SIG-M5 treated with dmso at 0.1 percent for 504 hours (cell line): Measurements from ENCODE around the gene IL1RN.

ENCODE experiments used
- DNase-seq: peaks from one replicate; lab custom pipeline; 2025; ENCODE audit not compliant: unreplicated experiment; lab: John Stamatoyannopoulos, UW

Gene IL1RN

DNA sequence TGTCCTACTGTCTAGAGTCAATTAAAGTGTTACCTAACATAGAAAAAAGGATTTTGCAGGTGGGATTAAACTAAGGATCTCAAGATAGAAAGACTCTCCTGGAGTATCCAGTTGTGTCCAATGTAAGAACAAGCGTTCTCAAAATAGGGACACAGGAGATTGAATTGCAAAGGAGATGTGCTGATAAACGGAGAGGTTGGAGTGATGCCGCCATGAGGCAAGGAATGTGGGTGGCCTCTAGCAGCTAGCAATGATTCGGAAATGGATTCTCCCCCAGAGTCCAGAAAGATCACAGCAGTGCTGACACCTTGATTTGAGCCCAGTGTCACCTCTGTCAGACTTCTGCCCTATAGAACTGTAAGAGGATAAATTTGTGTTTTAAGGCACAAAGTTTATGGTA lies 24.1 kb upstream of the IL1RN start:
- DNase-seq, result no peak

DNA sequence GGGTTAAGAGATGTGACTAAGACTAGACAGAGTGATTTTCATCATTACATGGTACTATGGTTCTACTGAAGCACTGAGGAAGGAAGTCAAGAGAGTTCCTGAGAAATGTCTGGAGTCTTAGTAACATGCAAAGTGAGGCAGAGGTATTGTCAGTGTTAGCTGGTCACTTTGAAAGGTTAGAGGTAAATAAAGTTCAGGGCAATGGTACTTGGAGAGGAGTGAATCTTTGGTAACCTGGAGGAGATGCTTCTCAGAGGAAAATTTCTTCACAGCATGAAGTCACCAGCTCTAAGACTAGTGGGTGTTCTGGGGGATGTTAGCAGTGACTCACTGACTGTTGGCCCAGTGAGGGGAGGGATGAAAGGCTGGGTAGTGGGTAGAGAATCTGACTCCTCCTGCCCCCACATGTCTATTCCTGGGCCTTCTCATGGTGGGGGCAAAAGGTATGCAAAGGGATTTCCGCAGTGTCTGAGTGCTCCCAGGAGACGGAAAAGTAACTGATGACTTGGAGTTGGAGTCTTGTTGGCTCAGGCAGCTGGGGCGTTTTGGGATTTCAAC lies 23.3 kb upstream of the IL1RN start:
- DNase-seq, result no peak

DNA sequence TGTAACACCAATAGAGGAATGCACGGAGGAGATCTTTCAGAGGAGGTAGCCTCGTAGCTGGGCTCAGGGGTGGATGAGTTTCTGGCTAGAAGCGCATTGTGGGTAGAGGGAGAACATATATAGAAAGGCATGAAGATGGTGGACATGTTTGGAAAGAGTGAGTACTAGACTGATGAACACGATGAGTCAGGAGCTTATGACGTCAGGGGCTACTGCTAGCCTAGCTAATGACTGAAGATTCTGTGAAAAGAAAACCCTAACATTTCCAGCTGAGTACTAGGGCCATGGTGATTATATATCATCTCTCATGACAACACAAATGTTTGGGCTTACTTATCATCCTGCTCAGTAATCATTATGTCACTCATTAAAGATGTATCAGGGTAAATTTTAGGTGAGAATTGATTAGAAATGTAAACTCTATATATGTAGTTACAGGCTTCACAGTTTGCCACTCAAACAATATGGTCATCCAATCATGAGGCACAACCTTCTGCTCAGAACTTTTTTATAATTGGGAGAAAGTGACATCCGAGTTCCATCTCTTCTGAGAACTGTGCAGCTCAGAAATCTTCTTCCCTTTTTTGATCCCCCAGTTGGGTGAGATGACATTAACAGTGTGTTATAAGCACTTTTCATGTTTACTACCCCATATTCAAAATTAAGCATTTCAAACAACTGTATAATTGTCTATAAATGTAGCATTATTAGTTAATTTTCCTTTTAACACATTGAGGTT lies 22.2 kb upstream of the IL1RN start:
- peak; percentile 19 for DNase-seq

DNA sequence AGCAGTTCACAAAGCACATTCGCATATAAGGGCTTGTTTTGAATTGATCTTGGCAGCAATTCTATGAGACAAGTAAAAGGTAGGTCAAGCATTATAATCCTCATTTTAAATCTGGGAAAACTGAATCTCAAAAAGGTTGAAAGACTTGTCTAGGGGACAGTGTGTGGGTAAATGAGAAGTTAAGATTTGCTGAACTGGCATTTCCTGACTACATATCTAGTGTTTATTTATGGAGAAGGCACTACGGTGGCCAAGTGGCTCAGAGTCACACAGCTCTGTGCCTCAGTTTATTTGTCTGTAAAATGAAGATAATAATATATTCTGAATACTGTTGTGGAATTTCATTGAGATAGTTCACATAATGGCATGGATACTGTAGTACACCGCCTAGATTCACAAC lies 16.3 kb upstream of the IL1RN start:
- no peak for DNase-seq

DNA sequence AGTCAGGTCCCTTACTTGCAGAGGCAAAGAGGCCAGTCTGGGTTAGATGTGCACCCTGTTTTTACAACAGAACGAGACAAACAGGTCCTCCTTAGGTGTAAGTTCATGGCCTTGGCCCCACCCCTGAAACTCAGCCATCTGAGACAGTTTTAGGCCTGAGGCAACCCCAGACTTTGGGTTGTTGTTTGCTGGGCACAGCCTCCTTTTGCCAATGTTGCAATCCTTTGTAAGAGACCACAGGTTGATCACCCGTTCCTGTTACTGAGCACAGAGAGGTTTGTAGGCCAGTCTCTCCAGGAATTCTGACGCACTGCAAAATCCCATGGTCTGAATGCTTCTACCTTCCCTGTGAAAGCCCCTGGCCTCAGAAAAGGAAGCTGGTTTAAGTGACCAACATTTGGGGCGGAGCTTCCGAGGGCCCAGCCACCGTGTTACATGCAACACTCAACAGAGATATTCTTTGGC lies 15.5 kb upstream of the IL1RN start:
- peak; percentile 65 for DNase-seq

DNA sequence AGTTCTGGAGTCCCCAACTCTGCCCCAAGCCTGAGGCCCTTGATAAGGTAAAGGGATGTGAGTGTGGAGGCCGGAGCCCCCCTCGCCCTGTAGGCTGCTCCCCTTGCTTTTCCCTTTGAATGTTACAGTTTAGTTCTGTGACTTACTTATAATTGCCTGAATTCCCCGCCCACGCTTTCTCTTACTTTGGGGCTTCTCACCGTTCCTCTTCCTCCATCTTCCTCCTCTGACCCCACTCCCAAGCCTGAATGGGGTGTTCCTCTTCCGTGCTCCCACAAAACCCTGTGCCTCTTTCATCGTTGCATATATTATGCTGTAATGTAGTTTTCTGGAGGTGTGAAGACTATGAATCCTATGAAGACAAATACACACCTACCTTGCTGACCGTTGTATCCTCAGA lies 15.0 kb upstream of the IL1RN start:
- no peak for DNase-seq

DNA sequence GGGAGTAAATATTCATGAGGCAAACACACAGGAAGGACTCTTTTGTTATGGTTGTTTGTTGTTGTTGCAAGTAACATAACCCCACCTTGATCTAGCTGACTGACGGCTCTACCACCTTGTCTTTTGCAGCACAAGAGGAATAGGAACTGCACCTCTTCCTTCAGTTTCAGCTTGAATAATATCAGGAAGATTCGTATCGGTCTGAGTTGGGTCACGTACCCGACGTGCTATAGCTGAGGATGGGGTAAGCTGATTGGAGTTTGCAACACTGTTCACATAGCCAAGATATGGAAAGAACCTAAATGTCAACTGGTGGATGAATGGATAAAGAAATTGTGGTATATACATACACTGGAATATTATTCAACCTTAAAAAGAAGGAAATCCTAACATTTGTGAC lies 14.5 kb upstream of the IL1RN start:
- no peak for DNase-seq

DNA sequence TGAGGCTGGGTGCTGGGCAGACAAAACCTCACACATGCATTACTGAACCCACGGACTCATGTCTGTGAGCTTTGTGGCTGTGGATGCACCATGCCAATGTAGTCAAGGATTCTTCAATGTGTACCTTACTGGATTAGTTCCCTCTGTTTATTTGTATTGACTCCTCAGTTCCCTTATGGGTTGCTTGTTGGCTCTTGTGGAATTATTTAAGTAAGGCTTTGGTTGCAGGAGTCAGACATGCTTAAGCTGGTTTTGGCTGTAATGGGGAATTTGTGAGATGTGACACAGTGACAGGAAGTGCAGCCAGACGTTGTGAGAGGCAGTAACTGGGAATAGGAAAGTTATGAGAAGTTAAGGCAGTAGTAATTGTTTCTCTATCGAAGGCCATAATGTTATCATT lies 13.6 kb upstream of the IL1RN start:
- DNase-seq, result no peak

DNA sequence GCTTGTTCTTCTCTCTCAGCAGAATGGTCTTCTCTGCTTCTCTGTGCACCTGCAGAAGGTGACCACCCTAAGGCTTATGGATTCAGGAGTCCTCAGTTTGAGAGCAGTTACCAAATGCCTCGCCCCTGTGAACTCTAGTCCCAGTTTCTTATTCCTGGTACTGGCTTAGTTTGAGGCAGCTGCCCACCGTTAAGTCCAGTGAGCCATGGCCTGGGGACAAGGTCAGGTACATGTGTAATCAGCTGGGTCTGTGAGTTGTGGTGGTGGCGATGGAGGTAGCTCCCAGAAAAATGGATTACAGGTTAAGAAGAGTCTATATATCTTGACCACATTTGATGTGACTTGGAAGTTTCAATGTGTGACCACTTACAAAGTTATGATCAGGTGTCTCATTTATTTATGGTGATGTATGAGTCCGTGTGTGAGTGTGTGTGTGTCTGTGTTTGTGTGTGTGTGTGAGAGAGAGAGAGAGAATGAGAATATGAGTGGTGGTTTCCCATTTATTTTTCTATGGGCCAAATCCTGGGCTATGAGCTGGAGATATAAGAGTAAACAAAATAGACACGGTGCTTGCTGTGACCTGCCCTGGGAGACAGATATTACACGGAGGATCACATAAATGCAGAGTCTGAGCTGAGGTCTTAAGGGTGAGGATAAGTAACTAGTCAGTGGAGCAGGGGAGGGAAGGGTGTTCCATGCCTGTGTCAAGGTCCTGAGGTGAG lies 13.0 kb upstream of the IL1RN start:
- DNase-seq, result no peak

DNA sequence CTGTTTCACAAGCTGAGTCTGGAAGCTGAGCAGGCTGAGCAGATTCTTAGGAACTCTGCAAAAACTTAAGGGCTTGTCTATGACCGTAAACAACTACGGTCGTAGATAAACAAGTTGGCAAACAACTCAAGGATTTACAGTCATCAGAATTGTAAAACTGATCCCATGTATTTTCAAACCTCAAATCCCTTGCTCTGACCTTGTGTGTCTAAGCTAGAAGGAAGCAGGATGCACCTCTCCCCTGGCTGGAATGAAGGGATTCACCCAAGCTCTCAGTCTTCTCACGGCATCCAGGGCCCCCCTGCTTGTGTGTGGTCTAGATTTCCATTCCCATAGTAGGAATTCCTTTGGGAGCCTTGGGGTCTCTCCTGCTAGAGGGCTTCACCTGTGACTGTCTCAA lies 12.4 kb upstream of the IL1RN start:
- DNase-seq, result no peak

DNA sequence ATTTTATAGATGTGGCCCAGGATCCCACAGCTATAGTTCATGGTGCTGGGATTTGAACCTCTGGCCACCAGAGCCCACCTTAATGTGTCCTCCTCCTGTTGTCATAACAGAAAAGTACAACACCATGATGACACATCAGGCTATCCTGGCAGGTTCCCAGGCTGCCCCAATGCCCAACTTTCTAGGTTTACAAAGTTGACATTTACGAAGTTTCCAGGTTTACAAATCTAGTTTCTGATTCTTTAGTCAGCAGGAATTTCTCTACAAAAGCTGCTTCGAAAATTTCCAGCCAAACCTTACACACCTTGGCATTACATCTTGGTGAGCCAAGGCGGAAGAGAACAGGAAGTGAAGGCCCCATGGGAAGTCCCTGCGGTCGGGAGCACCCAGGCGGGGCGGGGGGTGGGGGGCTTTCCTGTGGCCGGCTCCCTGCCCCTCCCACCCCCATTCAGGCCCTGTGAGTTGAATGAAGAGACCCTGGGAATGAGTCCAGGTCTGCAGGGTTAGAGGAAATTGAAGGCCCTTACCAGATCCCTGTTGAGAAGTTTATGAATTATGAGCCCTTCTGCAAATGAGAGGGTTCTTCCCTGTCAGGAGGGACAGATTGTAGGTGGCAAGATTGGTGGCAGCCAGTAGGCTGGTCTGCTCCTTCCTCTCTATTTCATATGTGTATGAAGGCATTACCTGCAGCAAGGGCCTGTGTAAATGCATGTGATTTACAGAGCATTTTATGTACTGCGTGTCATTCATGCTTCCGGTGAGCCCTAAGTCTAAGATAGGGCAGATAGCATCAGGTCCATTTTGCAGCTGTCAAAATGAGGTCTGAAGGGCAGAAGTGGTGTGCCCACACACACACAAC lies 11.1 kb upstream of the IL1RN start:
- DNase-seq, result no peak

DNA sequence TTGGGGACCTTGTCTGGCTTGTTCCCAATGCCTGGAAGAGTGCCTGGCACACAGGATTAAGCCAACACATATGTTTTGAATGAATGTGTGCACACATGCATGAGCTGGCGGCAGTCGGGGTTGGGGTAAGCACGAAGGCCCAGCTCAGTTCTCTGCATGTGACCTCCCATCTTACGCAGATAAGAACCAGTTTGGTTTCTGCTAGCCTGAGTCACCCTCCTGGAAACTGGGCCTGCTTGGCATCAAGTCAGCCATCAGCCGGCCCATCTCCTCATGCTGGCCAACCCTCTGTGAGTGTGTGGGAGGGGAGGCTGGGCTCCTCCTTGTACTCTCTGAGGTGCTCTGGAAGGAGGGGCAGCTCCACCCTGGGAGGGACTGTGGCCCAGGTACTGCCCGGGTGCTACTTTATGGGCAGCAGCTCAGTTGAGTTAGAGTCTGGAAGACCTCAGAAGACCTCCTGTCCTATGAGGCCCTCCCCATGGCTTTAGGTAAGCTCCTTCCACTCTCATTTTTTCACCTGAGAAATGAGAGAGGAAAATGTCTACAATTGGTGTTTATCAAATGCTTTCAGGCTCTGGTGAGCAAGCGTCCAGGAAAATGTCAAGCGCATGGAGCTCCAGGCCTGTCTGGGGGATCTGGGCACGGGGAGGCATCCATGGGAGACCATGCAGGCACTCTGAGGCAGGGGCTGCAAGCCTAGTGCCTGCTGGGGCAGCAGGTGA lies 9.7 kb upstream of the IL1RN start:
- peak; percentile 26 for DNase-seq

DNA sequence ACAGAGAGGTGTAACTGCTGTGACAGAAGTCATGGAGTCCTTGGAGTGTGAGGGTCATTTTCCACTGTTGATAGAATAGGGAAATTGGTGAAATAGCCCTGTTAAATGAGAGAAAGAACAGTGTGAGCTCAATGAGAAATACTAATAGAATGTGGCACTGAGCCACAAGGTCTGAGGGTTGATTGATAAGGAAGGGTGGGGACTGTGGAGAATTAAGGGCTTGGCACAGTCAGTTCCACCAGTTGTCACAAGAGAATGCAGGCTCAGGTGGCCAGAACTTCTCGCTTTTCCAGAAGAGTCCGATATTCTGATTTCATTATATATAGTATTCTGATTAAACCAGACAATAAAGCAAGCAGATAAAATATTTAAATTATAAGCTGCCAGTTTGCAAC lies 9.1 kb upstream of the IL1RN start:
- DNase-seq, result no peak

DNA sequence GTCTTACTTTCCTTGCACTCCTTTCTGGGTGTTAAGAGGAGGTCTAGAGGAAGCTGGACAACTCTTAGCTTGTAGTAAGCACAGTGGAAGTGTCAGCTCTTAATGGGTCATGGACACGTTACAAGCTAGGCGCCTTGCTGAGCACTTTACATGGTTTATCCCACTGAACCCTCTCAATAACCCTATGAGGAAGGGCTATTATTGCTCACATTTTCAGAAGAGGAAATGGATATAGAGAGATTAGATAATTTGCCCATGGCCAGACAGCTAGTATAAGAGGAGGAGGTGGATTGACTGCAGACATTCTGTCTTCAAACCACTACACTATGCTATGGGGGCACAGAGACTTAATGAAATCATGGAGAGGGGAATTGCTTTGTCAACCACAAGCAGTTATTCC lies 8.3 kb upstream of the IL1RN start:
- no peak for DNase-seq

DNA sequence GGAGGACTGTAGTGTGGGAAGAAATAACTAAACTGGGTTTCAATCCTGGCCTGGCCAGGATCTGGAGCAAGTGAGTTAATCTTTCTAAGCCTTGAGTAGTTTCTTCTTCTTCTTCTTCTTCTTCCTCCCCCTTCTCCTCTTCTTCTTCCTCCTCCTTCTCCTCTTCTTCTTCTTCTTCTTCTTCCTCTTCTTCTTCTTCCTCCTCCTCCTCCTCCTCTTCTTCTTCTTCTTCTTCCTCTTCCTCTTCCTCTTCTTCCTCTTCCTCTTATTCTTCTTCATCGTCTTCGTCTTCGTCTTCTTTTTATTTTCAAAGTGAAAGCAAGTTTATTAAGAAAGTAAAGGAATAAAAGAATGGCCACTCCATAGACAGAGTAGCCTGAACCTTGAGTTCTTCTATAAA lies 6.5 kb upstream of the IL1RN start:
- no peak for DNase-seq

DNA sequence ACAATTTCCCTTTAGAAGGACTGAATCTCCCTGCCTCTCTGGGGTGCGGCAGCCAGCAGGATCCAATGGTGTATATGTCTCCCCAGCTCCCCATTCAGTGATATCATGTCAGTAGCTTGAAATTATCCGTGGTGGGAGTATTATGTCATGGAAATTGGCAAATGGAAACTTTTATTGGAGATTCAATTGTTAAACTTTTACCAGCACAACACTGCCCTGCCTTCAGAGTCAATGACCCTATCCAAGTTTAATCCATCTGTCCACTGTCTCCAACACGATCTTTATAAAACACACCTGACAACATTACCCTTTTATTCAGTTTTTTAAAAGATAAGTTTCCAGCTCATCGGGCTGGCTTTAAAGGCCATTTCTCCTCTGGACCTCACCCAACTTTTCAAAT lies 5.0 kb upstream of the IL1RN start:
- DNase-seq, result no peak

DNA sequence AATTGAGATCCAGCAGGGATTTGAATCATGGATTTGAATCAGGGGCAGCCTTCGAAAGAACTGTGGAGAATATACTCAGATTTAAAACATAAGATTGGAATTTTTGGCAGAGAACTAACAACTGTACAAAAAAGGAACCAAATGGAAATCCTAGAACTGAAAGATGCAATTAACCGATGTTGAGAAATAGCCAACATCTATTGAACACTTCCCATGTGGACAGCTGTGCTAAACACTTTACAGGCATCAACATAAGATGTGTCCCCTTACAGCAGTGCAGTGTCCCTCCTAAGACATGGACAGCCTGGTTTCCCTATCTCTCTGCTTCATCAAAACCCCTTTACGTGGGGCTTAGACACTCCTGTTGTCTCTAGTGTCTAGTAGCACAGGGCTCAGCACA lies 3.7 kb upstream of the IL1RN start:
- peak; percentile 75 for DNase-seq

DNA sequence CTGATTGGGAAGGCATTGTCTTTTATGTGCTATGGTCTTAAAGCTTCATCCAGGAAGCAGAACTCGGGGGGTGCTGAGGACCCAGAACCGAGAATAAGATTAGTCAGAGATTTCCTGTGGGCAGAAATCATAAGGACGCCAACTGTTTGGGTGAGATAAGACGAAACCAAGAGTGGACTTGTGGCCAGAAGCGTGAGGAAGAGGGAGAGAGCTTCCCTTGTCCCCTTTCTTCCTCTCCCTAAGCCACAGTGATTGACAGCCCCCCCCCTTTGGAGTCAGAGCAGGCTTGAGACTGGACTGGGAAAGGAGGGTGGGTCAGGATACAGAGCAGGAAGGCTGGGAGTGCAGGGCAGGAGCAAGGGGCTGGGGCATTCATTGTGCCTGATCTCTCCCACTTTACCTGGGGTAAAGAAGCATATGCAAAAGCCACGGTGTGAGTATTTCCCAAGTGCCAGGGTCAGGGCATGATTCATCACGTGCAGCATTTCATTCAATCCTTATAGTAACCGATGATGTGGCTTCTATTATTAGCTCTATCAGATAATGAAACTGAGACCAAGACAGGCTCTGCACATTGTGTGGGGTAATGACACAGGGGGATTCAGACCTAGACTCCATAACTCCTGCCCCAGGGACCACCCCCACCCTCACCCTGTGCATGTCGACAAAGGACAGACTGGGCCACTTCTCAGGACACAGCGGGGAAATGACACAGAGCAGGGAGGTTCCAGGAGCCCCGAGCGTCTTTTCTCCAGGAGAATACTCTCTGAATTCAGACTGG lies 3.0 kb upstream of the IL1RN start:
- peak; percentile 74 for DNase-seq

DNA sequence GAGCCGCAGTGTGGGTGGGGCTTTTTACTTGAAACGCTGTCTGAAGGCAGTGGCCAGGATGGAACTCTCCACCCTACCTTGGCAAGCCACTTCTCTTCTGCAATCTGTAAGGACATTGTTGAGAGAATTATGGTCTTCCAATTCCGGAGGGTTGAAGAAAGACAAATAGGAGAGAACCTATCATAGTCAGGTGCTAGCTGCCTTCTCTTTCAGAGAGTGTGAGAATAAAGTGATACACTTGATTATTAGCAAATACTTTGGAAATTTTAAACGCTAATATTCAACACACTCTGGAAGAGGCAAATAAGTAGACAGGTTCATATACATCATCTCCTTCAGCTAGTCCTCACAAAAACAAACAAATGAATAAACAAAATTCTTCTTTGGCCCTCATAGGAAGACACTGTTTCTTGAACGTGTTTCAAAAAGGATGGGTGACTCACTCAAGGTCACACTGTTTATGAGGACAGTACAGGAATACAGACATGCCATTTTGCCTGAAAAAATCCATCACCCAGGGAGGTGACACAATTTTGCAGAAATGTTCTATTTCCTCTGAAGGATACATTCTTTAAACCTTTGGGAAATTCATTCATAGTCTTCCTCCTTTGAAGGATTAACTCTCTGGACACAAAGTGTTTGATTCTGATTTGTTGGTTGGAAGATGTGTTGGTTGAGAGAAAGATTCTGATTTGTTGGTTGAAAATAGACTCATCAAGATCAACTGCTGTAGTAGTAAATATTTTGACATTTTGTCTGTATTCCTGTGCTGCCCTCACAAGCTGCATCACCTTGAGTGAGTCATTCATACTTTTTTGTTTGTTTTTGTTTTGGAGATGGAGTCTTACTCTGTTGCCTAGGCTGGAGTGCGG lies 2.2 kb upstream of the IL1RN start:
- no peak for DNase-seq
